Measurements from ENCODE around the gene IFI6.
"Not testable (repeated sequence)": the region's sequence is repeated elsewhere in the genome, so short reads cannot be mapped to it uniquely, and the experiment has no call there.

DNA sequence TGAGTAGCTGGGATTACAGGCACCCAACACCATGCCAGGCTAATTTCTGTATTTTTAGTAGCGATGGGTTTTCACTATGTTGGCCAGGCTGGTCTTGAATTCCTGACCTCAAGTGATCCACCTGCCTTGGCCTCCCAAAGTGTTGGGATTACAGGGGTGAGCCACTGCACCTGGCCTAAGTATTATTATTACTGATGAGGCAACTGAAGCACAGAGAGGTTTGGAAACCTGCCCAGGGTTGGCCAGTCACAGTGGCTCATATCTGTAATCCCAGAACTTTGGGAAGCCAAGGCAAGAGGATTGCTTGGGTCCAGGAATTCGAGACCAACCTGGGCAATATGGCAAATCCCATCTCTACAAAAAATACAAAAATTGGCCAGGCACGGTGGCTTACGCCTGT is 44.3 kb downstream of the IFI6 start:
- TF ChIP-seq, protein P1, sequence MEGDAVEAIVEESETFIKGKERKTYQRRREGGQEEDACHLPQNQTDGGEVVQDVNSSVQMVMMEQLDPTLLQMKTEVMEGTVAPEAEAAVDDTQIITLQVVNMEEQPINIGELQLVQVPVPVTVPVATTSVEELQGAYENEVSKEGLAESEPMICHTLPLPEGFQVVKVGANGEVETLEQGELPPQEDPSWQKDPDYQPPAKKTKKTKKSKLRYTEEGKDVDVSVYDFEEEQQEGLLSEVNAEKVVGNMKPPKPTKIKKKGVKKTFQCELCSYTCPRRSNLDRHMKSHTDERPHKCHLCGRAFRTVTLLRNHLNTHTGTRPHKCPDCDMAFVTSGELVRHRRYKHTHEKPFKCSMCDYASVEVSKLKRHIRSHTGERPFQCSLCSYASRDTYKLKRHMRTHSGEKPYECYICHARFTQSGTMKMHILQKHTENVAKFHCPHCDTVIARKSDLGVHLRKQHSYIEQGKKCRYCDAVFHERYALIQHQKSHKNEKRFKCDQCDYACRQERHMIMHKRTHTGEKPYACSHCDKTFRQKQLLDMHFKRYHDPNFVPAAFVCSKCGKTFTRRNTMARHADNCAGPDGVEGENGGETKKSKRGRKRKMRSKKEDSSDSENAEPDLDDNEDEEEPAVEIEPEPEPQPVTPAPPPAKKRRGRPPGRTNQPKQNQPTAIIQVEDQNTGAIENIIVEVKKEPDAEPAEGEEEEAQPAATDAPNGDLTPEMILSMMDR (IDR thresholded peaks at IDR 0.05; ENCODE audit: control extremely low read depth in 1 of 3, insufficient read depth in 1 of 3, low read depth in 1 of 3, low read length in 3 of 3): not testable (repeated sequence)
- TF ChIP-seq POLR2A (IDR thresholded peaks at IDR 0.05; ENCODE audit: control extremely low read depth in 1 of 2, low read depth in 2 of 2, low read length in 2 of 2); JUN (IDR thresholded peaks at IDR 0.05; ENCODE audit: low read depth, low read length); GABPA (IDR thresholded peaks at IDR 0.05; ENCODE audit: borderline replicate concordance, insufficient read depth, low read length); CEBPB (IDR thresholded peaks at IDR 0.05; ENCODE audit: low read depth, low read length); CHD2 (IDR thresholded peaks at IDR 0.05; ENCODE audit: low read length); ZNF274 (IDR thresholded peaks at IDR 0.05; ENCODE audit: borderline replicate concordance, extremely low read depth, low read length): not testable (repeated sequence)
- TF ChIP-seq, protein P2, sequence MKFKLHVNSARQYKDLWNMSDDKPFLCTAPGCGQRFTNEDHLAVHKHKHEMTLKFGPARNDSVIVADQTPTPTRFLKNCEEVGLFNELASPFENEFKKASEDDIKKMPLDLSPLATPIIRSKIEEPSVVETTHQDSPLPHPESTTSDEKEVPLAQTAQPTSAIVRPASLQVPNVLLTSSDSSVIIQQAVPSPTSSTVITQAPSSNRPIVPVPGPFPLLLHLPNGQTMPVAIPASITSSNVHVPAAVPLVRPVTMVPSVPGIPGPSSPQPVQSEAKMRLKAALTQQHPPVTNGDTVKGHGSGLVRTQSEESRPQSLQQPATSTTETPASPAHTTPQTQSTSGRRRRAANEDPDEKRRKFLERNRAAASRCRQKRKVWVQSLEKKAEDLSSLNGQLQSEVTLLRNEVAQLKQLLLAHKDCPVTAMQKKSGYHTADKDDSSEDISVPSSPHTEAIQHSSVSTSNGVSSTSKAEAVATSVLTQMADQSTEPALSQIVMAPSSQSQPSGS (IDR thresholded peaks at IDR 0.05; ENCODE audit: low read length): not testable (repeated sequence)

All from H1 (cell line).